ENCODE measurements around the gene PYHIN1.
A peak's percentile ranks its signal among the peaks of the same experiment; 100 is the strongest.

The PYHIN1 gene

DNA sequence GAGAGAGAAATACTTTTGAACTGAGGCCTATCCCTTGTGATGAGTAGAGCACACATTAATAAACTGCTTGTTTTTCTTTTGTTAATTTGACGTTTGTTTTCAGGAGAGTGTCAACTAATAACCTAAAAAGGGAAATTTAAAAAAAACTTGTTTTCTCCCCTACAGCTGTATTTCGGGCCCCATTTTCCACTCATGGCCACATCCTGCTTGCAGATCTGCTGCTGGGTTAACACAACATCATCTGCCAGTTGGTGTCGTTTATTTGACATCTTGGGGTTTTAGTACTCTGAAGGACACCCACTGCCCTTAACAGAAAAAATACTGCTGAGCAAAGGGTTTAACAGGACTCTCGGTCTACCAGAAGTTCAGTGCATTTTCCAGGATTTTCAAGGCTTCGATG lies 848 bp upstream of the PYHIN1 start:
- Histone ChIP-seq H3K36me3 (ENCODE audit: insufficient read depth, low read length) (no peaks in the 10 kb centered on the region), H3K27me3 (ENCODE audit: insufficient read depth, low read length, poor library complexity, severe bottlenecking) (no peaks in the 10 kb centered on the region), H3K9me3 (ENCODE audit: insufficient read depth, low read depth, low read length) (0 out of 2 replicates have a peak, but pooled peaks cover 6% of the 10 kb centered on the region), H3K9ac (ENCODE audit: low read depth, low read length, poor library complexity, severe bottlenecking) (peak overlapping the region; percentile 39), H3K4me2 (ENCODE audit: low read depth, low read length, poor library complexity, severe bottlenecking) (peak overlapping the region; percentile 45), H3K9me2 (replicated peaks; ENCODE audit: low read depth, low read length) (no peaks in the 10 kb centered on the region), H3K79me2 (ENCODE audit: insufficient read depth, low read length) (no peaks in the 10 kb centered on the region), H3K4me3 (ENCODE audit: low read length, poor library complexity, severe bottlenecking) (peak overlapping the region; percentile 16), H4K20me1 (ENCODE audit: insufficient read depth, low read length, poor library complexity, severe bottlenecking) (no peaks in the 10 kb centered on the region), H3K4me1 (ENCODE audit: insufficient read depth, low read length, poor library complexity, severe bottlenecking) (peaks cover 17% of the 10 kb centered on the region), H2AFZ (ENCODE audit: low read length) (peak overlapping the region; percentile 75; the same call in 1 of the 2 replicates), H3F3A (ENCODE audit: low read depth) (no peaks in the 10 kb centered on the region)
- TF ChIP-seq, protein P1, sequence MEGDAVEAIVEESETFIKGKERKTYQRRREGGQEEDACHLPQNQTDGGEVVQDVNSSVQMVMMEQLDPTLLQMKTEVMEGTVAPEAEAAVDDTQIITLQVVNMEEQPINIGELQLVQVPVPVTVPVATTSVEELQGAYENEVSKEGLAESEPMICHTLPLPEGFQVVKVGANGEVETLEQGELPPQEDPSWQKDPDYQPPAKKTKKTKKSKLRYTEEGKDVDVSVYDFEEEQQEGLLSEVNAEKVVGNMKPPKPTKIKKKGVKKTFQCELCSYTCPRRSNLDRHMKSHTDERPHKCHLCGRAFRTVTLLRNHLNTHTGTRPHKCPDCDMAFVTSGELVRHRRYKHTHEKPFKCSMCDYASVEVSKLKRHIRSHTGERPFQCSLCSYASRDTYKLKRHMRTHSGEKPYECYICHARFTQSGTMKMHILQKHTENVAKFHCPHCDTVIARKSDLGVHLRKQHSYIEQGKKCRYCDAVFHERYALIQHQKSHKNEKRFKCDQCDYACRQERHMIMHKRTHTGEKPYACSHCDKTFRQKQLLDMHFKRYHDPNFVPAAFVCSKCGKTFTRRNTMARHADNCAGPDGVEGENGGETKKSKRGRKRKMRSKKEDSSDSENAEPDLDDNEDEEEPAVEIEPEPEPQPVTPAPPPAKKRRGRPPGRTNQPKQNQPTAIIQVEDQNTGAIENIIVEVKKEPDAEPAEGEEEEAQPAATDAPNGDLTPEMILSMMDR (conservative IDR thresholded peaks at IDR 0.05; ENCODE audit: low read length) = no peak
- no peak for TF ChIP-seq EZH2phosphoT487 (IDR thresholded peaks at IDR 0.05; ENCODE audit: borderline replicate concordance)

GRCh38 chr1:158932171-158932570 lies 819 bp downstream of the PYHIN1 start:
- H2AFZ ChIP-seq (ENCODE audit: low read length) = no peak overlapping the region
- no peaks in the 10 kb centered on the region for H3K9me2 ChIP-seq (replicated peaks; ENCODE audit: low read depth, low read length)
- H3K4me3 ChIP-seq (ENCODE audit: low read length, poor library complexity, severe bottlenecking) = peak overlapping the region; percentile 33
- 0 out of 2 replicates have a peak, but pooled peaks cover 4% of the 10 kb centered on the region for H3K9me3 ChIP-seq (ENCODE audit: insufficient read depth, low read depth, low read length)
- no peaks in the 10 kb centered on the region for H3F3A ChIP-seq (ENCODE audit: low read depth)
- no peaks in the 10 kb centered on the region for H3K79me2 ChIP-seq (ENCODE audit: insufficient read depth, low read length)
- H3K4me2 ChIP-seq (ENCODE audit: low read depth, low read length, poor library complexity, severe bottlenecking) = peak overlapping the region; percentile 45
- H3K36me3 ChIP-seq (ENCODE audit: insufficient read depth, low read length) = no peaks in the 10 kb centered on the region
- H4K20me1 ChIP-seq (ENCODE audit: insufficient read depth, low read length, poor library complexity, severe bottlenecking) = no peaks in the 10 kb centered on the region
- TF ChIP-seq, protein P1 (conservative IDR thresholded peaks at IDR 0.05; ENCODE audit: low read length) = no peak
- TF ChIP-seq EZH2phosphoT487 (IDR thresholded peaks at IDR 0.05; ENCODE audit: borderline replicate concordance) = no peak
- H3K27me3 ChIP-seq (ENCODE audit: insufficient read depth, low read length, poor library complexity, severe bottlenecking) = no peaks in the 10 kb centered on the region
- H3K4me1 ChIP-seq (ENCODE audit: insufficient read depth, low read length, poor library complexity, severe bottlenecking) = peaks cover 17% of the 10 kb centered on the region
- H3K9ac ChIP-seq (ENCODE audit: low read depth, low read length, poor library complexity, severe bottlenecking) = peak overlapping the region; percentile 39

- peak overlapping the region; percentile 38; the same call in 1 of the 2 replicates for H2AFZ ChIP-seq (ENCODE audit: low read length)
- H3K79me2 ChIP-seq (ENCODE audit: insufficient read depth, low read length) = no peaks in the 10 kb centered on the region
- peak overlapping the region; percentile 34 for H3K9ac ChIP-seq (ENCODE audit: low read depth, low read length, poor library complexity, severe bottlenecking)
- no peaks in the 10 kb centered on the region for H3K9me3 ChIP-seq (ENCODE audit: insufficient read depth, low read depth, low read length)
- no peaks in the 10 kb centered on the region for H3K27me3 ChIP-seq (ENCODE audit: insufficient read depth, low read length, poor library complexity, severe bottlenecking)
- no peaks in the 10 kb centered on the region for H3K9me2 ChIP-seq (replicated peaks; ENCODE audit: low read depth, low read length)
- TF ChIP-seq, protein P1 (conservative IDR thresholded peaks at IDR 0.05; ENCODE audit: low read length) = no peak
- no peak for TF ChIP-seq EZH2phosphoT487 (IDR thresholded peaks at IDR 0.05; ENCODE audit: borderline replicate concordance)
- H3K4me1 ChIP-seq (ENCODE audit: insufficient read depth, low read length, poor library complexity, severe bottlenecking) = peaks cover 17% of the 10 kb centered on the region
- no peaks in the 10 kb centered on the region for H4K20me1 ChIP-seq (ENCODE audit: insufficient read depth, low read length, poor library complexity, severe bottlenecking)
- H3K4me3 ChIP-seq (ENCODE audit: low read length, poor library complexity, severe bottlenecking) = peak overlapping the region; percentile 31
- H3K4me2 ChIP-seq (ENCODE audit: low read depth, low read length, poor library complexity, severe bottlenecking) = peak overlapping the region; percentile 48
- no peaks in the 10 kb centered on the region for H3F3A ChIP-seq (ENCODE audit: low read depth)
- H3K36me3 ChIP-seq (ENCODE audit: insufficient read depth, low read length) = no peaks in the 10 kb centered on the region
These were observed 2.3 kb downstream of the PYHIN1 start for GRCh38 chr1:158933621-158934020.

Measured in Loucy (cell line).